Nephron (organoid): ENCODE measurements around the gene KLHL24.
"Not testable (repeated sequence)": the region's sequence is repeated elsewhere in the genome, so short reads cannot be mapped to it uniquely, and the experiment has no call there.

ENCODE experiments used
- H3K27ac Mint-ChIP-seq, 3 experiments: 2 replicates each; pipeline ENCODE4 v1.8.0; 2020; ENCODE audit warnings: mixed read lengths in 3 of 3, mild to moderate bottlenecking in 2 of 3, moderate library complexity in 1 of 3
- H3K27me3 Mint-ChIP-seq: 2 replicates; pipeline ENCODE4 v1.8.0; 2021; ENCODE audit warnings: low read depth, mild to moderate bottlenecking, moderate library complexity, mixed read lengths
- H3K36me3 Mint-ChIP-seq: 2 replicates; pipeline ENCODE4 v1.8.0; 2020; ENCODE audit warnings: low read depth, mixed read lengths
- H3K4me1 Mint-ChIP-seq: 2 replicates; pipeline ENCODE4 v1.8.0; 2020; ENCODE audit warnings: mixed read lengths
- H3K4me3 Mint-ChIP-seq, 3 experiments: 2 replicates each; pipeline ENCODE4 v1.8.0; 2020; ENCODE audit warnings: mild to moderate bottlenecking in 3 of 3, mixed read lengths in 3 of 3, moderate library complexity in 2 of 3
- H3K9me3 Mint-ChIP-seq: 2 replicates; pipeline ENCODE4 v1.8.0; 2020; ENCODE audit warnings: mixed read lengths
- CTCF ChIP-seq, 3 experiments: fragments of 200-600 bp; sonication (generic); IDR thresholded peaks; one replicate each; pipeline ENCODE4 v1.5.0; 2021; ENCODE audit warnings: antibody characterized with exemption in 3 of 3; ENCODE audit not compliant: unreplicated experiment in 3 of 3

The KLHL24 gene

GRCh38 chr3:183631715-183632114 lies 3.7 kb upstream of the KLHL24 start:
- no peaks in the 10 kb centered on the region for H3K9me3 Mint-ChIP-seq
- H3K27ac Mint-ChIP-seq: no peak overlapping the region
- no peaks in the 10 kb centered on the region for H3K27me3 Mint-ChIP-seq
- H3K4me1 Mint-ChIP-seq: no peaks in the 10 kb centered on the region
- no peak for TF ChIP-seq CTCF (IDR thresholded peaks at IDR 0.05; ENCODE audit: unreplicated experiment in 3 of 3)
- peak overlapping the region in 2 of 3 experiments; percentile 41 to 53 for H3K4me3 Mint-ChIP-seq
- no peaks in the 10 kb centered on the region for H3K36me3 Mint-ChIP-seq

- Mint-ChIP-seq H3K27ac (peak overlapping the region in 1 of 3 experiments; percentile 7), H3K4me3 (peak overlapping the region in 2 of 3 experiments; percentile 28 to 52)
- not testable (repeated sequence) for H3K9me3 Mint-ChIP-seq, H3K4me1 Mint-ChIP-seq, H3K36me3 Mint-ChIP-seq, H3K27me3 Mint-ChIP-seq
Measured at GRCh38 chr3:183632725-183633124, 2.7 kb upstream of the KLHL24 start.

GRCh38 chr3:183634707-183635106 lies 716 bp upstream of the KLHL24 start:
- Mint-ChIP-seq H3K9me3 (no peaks in the 10 kb centered on the region), H3K27ac (peak overlapping the region; percentile 85 to 96 (median 95)), H3K4me1 (peaks cover 17% of the 10 kb centered on the region), H3K27me3 (no peaks in the 10 kb centered on the region), H3K36me3 (no peaks in the 10 kb centered on the region), H3K4me3 (peak overlapping the region; percentile 96 to 99 (median 99))
- TF ChIP-seq CTCF (IDR thresholded peaks at IDR 0.05; ENCODE audit: unreplicated experiment in 3 of 3): no peak

GRCh38 chr3:183635107-183635430 lies 354 bp upstream of the KLHL24 start:
- Mint-ChIP-seq H3K27ac (peak overlapping the region; percentile 85 to 96 (median 95)), H3K4me3 (peak overlapping the region; percentile 96 to 99 (median 99)), H3K36me3 (no peaks in the 10 kb centered on the region), H3K9me3 (no peaks in the 10 kb centered on the region), H3K4me1 (peaks cover 17% of the 10 kb centered on the region), H3K27me3 (no peaks in the 10 kb centered on the region)
- no peak for TF ChIP-seq CTCF (IDR thresholded peaks at IDR 0.05; ENCODE audit: unreplicated experiment in 3 of 3)

GRCh38 chr3:183636221-183637105 lies 1.0 kb downstream of the KLHL24 start:
- H3K27me3 Mint-ChIP-seq: no peaks in the 10 kb centered on the region
- H3K4me1 Mint-ChIP-seq: peaks cover 18% of the 10 kb centered on the region
- peak overlapping the region; percentile 96 to 99 (median 99) for H3K4me3 Mint-ChIP-seq
- peak overlapping the region; percentile 87 to 96 (median 95) for H3K27ac Mint-ChIP-seq
- H3K36me3 Mint-ChIP-seq: peaks cover under 1% of the 10 kb centered on the region
- no peaks in the 10 kb centered on the region for H3K9me3 Mint-ChIP-seq
- TF ChIP-seq CTCF (IDR thresholded peaks at IDR 0.05; ENCODE audit: unreplicated experiment in 3 of 3): no peak

- H3K4me1 Mint-ChIP-seq: peaks cover 25% of the 10 kb centered on the region
- peak overlapping the region; percentile 87 to 96 (median 95) for H3K27ac Mint-ChIP-seq
- no peaks in the 10 kb centered on the region for H3K9me3 Mint-ChIP-seq
- TF ChIP-seq CTCF (IDR thresholded peaks at IDR 0.05; ENCODE audit: unreplicated experiment in 3 of 3): no peak
- no peaks in the 10 kb centered on the region for H3K27me3 Mint-ChIP-seq
- peaks cover 7% of the 10 kb centered on the region for H3K36me3 Mint-ChIP-seq
- H3K4me3 Mint-ChIP-seq: peak overlapping the region; percentile 96 to 99 (median 99)
Measured at GRCh38 chr3:183637106-183637486, 1.7 kb downstream of the KLHL24 start.

GRCh38 chr3:183637633-183638032 lies 2.2 kb downstream of the KLHL24 start:
- Mint-ChIP-seq H3K27ac (peak overlapping the region; percentile 87 to 96 (median 95)), H3K4me1 (peaks cover 28% of the 10 kb centered on the region), H3K4me3 (peak overlapping the region; percentile 96 to 99 (median 99))
- H3K27me3 Mint-ChIP-seq, H3K36me3 Mint-ChIP-seq, H3K9me3 Mint-ChIP-seq: not testable (repeated sequence)
